Panc1 (cell line): ENCODE data around the gene MYCBPAP. TPM values are rescaled to one million over a fixed set of nuclear protein-coding genes. Genes with fewer than 3 reads are reported as not detected.

ENCODE experiments used
- ATAC-seq: fragments of 200-7000 bp; cut with Tn5 transposase; 2 replicates; pipeline ENCODE4 v1.9.1; 2020; ENCODE audit warnings: mild to moderate bottlenecking, moderate library complexity
- BruUV-seq: library from RNA; stranded (reverse); fragments of 400-500 nt; replicated peaks from 2 replicates; lab custom pipeline; 2021; lab: Mats Ljungman, UMichigan
- CTCF ChIA-PET: fragments of 300-600 bp; sonication (Branson Sonifier 250); formaldehyde crosslinking; loops from one replicate; lab custom pipeline; 2022; ENCODE audit warnings: antibody characterized with exemption; lab: Charles Lee
- POLR2A ChIA-PET: fragments of 300-600 bp; sonication (Branson Sonifier 250); formaldehyde crosslinking; loops from one replicate; lab custom pipeline; 2022; ENCODE audit warnings: antibody characterized with exemption; lab: Charles Lee
- DNase-seq: peaks from one replicate; pipeline ENCODE4 v3.0.0-alpha.2; 2010; ENCODE audit warnings: low read depth, low spot score
- H3K27ac ChIP-seq: 2 replicates; pipeline ENCODE4 v1.5.1; 2011; ENCODE audit warnings: mild to moderate bottlenecking, low read length, inconsistent platforms
- H3K27me3 ChIP-seq: fragments of 200-500 bp; sonication (Bioruptor generic); 2 replicates; pipeline ENCODE4 v1.6.0; 2014; ENCODE audit warnings: low read length, inconsistent platforms; ENCODE audit not compliant: control insufficient read depth, insufficient read depth
- H3K36me3 ChIP-seq: fragments of 200-500 bp; sonication (Bioruptor generic); 2 replicates; pipeline ENCODE4 v1.5.1; 2014; ENCODE audit warnings: inconsistent platforms, mild to moderate bottlenecking, low read length, moderate library complexity; ENCODE audit not compliant: control insufficient read depth, insufficient read depth
- H3K4me1 ChIP-seq: 2 replicates; pipeline ENCODE4 v1.5.1; 2011; ENCODE audit warnings: inconsistent platforms, mild to moderate bottlenecking, low read length, moderate library complexity; ENCODE audit not compliant: control insufficient read depth, insufficient read depth
- H3K4me3 ChIP-seq, 2 experiments: 2 replicates each; pipeline ENCODE4 v1.5.1; 2011 to 2012; ENCODE audit warnings: low read depth in 2 of 2, low read length in 2 of 2, mild to moderate bottlenecking in 2 of 2, inconsistent platforms in 1 of 2, moderate library complexity in 1 of 2
- H3K9me3 ChIP-seq: fragments of 200-500 bp; sonication (Bioruptor generic); 2 replicates; pipeline ENCODE4 v1.5.1; 2014; ENCODE audit warnings: low read depth, mild to moderate bottlenecking, inconsistent platforms, low read length, moderate library complexity; ENCODE audit not compliant: control insufficient read depth, insufficient read depth
- POLR2AphosphoS5 ChIP-seq: IDR thresholded peaks from 2 replicates; pipeline ENCODE4 v1.6.1; 2012; ENCODE audit warnings: mild to moderate bottlenecking, low read depth, low read length, moderate library complexity
- SIN3A ChIP-seq: IDR thresholded peaks from 2 replicates; pipeline ENCODE4 v1.6.1; 2012; ENCODE audit warnings: low read depth, mild to moderate bottlenecking, low read length, moderate library complexity, borderline replicate concordance; ENCODE audit not compliant: insufficient read depth
- TCF7L2 ChIP-seq: IDR thresholded peaks from 2 replicates; pipeline ENCODE4 v1.6.1; 2011; ENCODE audit warnings: mild to moderate bottlenecking, low read depth, low read length, inconsistent platforms
- in situ Hi-C: cut with HindIII; loops from 2 replicates; pipeline ENCODE4 v1.10.0; 2016; ENCODE audit warnings: low sequenced_read_pairs, low pct_unique_long_range_greater_than_20kb
- intact Hi-C: fragments of 100-400 bp; cut with micrococcal nuclease; formaldehyde crosslinking; loops from one replicate; pipeline ENCODE4 v1.10.0; 2022; ENCODE audit not compliant: unreplicated experiment
- total RNA-seq: library from RNA; stranded (reverse); gene quantifications from one replicate; pipeline ENCODE4 v1.2.1, GENCODE V29; 2021; ENCODE audit not compliant: unreplicated experiment
- TF ChIP-seq, protein P1 (sequence below): fragments of 450-650 bp; IDR thresholded peaks from 2 replicates; pipeline ENCODE4 v1.5.1; 2017; ENCODE audit warnings: mild to moderate bottlenecking
- TF ChIP-seq, protein P2 (sequence below), 2 experiments: IDR thresholded peaks; 2 replicates each; pipeline ENCODE4 v1.6.1; 2011 to 2012; ENCODE audit warnings: low read depth in 2 of 2, control low read depth in 1 of 2, low read length in 1 of 2, mild to moderate bottlenecking in 1 of 2, moderate library complexity in 1 of 2; ENCODE audit not compliant: insufficient read depth in 1 of 2

The MYCBPAP gene
- total RNA-seq, 1 experiment from 2014 or later, result 2.2 TPM

DNA sequence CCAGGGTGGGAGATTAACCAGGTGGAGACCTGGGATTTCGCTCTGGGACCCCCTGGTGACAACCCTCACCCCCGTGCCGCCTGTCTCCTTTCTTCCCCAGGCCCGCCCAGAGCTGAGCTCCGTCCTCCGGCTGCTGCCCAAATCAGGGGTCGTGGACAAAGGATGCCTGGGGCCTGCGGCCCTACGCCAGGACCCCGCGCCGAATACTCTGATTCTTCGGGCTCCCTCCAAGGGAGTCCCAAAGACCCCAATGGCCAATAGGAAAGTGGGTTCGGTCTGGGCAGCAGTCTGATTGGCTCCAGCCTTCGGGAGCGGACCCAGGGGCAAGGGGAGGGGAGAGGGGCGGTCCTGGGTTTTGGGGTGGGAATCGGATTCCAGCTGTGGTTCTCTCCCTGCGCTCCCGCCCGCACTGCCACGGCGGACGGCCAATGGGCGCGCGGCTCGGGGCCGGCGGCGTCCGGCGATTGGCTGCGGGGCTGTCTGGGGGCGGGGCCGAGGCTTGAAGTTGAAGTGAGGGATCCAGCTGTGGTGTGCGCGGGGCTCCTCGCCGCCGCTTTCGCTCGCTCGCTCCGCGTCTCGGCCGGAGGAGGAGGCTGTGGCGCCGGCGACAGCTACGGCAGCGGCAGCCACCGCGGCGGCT is 52.1 kb downstream of the MYCBPAP start, which contains the start of gene CACNA1G:
TSS of gene CACNA1G (plus strand) at position 531 of the 640 bp plus-strand sequence. CDS start 745 bp downstream, outside the sequence.
- ATAC-seq (peak; percentile 90), DNase-seq (no peak)
- in situ Hi-C loops (no loop called here), intact Hi-C loops (no loop called here)
- H3K36me3 ChIP-seq, result no peaks in the 10 kb centered on the region
- H3K27ac ChIP-seq, result peak within 1 kb of the TSS; percentile 81
- no peaks in the 10 kb centered on the region; the same call in 1 of the 2 replicates for H3K27me3 ChIP-seq
- ChIA-PET CTCF (interaction anchor here (0.6 to 1.4 kb wide), 5 partner anchors 10 to 225 kb away, joined by 3 to 17 read pairs (median 5); no protein-coding TSS in a partner anchor), POLR2A (interaction anchor here (0.7 kb wide), 2 partner anchors 10 to 28 kb away, joined by 3 to 4 read pairs; no protein-coding TSS in a partner anchor)
- no TSS peak for BruUV-seq
- peak within 1 kb of the TSS; percentile 76 to 90 for H3K4me3 ChIP-seq
- TF ChIP-seq, protein P1, sequence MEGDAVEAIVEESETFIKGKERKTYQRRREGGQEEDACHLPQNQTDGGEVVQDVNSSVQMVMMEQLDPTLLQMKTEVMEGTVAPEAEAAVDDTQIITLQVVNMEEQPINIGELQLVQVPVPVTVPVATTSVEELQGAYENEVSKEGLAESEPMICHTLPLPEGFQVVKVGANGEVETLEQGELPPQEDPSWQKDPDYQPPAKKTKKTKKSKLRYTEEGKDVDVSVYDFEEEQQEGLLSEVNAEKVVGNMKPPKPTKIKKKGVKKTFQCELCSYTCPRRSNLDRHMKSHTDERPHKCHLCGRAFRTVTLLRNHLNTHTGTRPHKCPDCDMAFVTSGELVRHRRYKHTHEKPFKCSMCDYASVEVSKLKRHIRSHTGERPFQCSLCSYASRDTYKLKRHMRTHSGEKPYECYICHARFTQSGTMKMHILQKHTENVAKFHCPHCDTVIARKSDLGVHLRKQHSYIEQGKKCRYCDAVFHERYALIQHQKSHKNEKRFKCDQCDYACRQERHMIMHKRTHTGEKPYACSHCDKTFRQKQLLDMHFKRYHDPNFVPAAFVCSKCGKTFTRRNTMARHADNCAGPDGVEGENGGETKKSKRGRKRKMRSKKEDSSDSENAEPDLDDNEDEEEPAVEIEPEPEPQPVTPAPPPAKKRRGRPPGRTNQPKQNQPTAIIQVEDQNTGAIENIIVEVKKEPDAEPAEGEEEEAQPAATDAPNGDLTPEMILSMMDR, result no peak
- TF ChIP-seq POLR2AphosphoS5 (no peak), TCF7L2 (no peak), SIN3A (no peak)
- TF ChIP-seq, protein P2, sequence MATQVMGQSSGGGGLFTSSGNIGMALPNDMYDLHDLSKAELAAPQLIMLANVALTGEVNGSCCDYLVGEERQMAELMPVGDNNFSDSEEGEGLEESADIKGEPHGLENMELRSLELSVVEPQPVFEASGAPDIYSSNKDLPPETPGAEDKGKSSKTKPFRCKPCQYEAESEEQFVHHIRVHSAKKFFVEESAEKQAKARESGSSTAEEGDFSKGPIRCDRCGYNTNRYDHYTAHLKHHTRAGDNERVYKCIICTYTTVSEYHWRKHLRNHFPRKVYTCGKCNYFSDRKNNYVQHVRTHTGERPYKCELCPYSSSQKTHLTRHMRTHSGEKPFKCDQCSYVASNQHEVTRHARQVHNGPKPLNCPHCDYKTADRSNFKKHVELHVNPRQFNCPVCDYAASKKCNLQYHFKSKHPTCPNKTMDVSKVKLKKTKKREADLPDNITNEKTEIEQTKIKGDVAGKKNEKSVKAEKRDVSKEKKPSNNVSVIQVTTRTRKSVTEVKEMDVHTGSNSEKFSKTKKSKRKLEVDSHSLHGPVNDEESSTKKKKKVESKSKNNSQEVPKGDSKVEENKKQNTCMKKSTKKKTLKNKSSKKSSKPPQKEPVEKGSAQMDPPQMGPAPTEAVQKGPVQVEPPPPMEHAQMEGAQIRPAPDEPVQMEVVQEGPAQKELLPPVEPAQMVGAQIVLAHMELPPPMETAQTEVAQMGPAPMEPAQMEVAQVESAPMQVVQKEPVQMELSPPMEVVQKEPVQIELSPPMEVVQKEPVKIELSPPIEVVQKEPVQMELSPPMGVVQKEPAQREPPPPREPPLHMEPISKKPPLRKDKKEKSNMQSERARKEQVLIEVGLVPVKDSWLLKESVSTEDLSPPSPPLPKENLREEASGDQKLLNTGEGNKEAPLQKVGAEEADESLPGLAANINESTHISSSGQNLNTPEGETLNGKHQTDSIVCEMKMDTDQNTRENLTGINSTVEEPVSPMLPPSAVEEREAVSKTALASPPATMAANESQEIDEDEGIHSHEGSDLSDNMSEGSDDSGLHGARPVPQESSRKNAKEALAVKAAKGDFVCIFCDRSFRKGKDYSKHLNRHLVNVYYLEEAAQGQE (IDR thresholded peaks at IDR 0.05; ENCODE audit: insufficient read depth in 1 of 2, low read depth in 2 of 2, low read length in 1 of 2), result no peak
- no peaks in the 10 kb centered on the region for H3K9me3 ChIP-seq
- peaks cover 27% of the 10 kb centered on the region for H3K4me1 ChIP-seq

DNA sequence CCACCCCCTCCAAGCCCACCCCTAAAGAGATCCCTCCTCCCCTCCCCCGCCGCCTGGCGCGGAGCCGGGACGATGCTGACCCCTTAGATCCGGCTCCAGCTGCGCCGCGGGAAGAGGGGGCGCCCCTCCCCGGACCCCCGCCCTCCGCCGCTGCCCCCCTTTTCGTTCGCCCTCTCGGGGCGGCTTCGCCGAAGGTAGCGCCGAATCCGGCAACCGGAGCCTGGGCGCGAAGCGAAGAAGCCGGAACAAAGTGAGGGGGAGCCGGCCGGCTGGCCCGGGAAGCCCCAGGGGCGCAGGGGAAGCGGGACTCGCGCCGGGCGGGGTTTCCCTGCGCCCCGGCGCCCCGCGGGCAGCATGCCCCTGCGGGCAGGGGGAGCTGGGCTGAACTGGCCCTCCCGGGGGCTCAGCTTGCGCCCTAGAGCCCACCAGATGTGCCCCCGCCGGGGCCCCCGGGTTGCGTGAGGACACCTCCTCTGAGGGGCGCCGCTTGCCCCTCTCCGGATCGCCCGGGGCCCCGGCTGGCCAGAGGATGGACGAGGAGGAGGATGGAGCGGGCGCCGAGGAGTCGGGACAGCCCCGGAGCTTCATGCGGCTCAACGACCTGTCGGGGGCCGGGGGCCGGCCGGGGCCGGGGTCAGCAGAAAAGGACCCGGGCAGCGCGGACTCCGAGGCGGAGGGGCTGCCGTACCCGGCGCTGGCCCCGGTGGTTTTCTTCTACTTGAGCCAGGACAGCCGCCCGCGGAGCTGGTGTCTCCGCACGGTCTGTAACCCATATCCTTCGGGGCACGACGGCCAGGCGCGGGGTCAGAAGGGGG is 52.9 kb downstream of the MYCBPAP start:
- POLR2A ChIA-PET, result interaction anchor here (0.5 to 0.7 kb wide), 5 partner anchors 11 to 93 kb away, joined by 3 to 4 read pairs (median 3); no protein-coding TSS in a partner anchor
- H3K27me3 ChIP-seq, result no peaks in the 10 kb centered on the region; the same call in 1 of the 2 replicates
- peak overlapping the region; percentile 34; the same call in 1 of the 2 replicates for H3K27ac ChIP-seq
- H3K9me3 ChIP-seq, result no peaks in the 10 kb centered on the region
- TF ChIP-seq SIN3A (no peak), TCF7L2 (no peak)
- H3K36me3 ChIP-seq, result no peaks in the 10 kb centered on the region
- H3K4me1 ChIP-seq, result peaks cover 27% of the 10 kb centered on the region
- in situ Hi-C loops, result no loop called here
- BruUV-seq, result no TSS peak
- DNase-seq, result no peak
- peak overlapping the region; percentile 76 to 90 for H3K4me3 ChIP-seq
- CTCF ChIA-PET, result interaction anchor here (0.6 to 1.4 kb wide), 3 partner anchors 65 to 146 kb away, joined by 3 to 5 read pairs (median 4); no protein-coding TSS in a partner anchor
- no peak for ATAC-seq
- intact Hi-C loops, result no loop called here
